MM.1S (cell line): ENCODE results near the gene PIAS2.

ENCODE experiments used
- DNase-seq: peaks from one replicate; pipeline ENCODE4 v3.0.0-alpha.2; 2015
- H2AFZ ChIP-seq: fragments of 300-600 bp; sonication (generic); 2 replicates; pipeline ENCODE4 v1.6.0; 2016; ENCODE audit warnings: antibody characterized with exemption, low read length
- H3F3A ChIP-seq: fragments of 300-600 bp; sonication (generic); 2 replicates; pipeline ENCODE4 v1.6.1; 2016; ENCODE audit warnings: mild to moderate bottlenecking, antibody characterized with exemption, low read length, moderate library complexity, mixed read lengths; ENCODE audit not compliant: insufficient read depth
- H3K27ac ChIP-seq: fragments of 300-600 bp; sonication (generic); 2 replicates; pipeline ENCODE4 v1.5.1; 2016; ENCODE audit warnings: mild to moderate bottlenecking, low read length
- H3K27me3 ChIP-seq: fragments of 300-600 bp; sonication (generic); replicated peaks from 2 replicates; pipeline ENCODE4 v1.6.0; 2016; ENCODE audit warnings: low read length; ENCODE audit not compliant: insufficient read depth
- H3K36me3 ChIP-seq: fragments of 300-600 bp; sonication (generic); replicated peaks from 2 replicates; pipeline ENCODE4 v1.6.1; 2016; ENCODE audit warnings: mild to moderate bottlenecking, low read length, mixed read lengths; ENCODE audit not compliant: insufficient read depth
- H3K4me1 ChIP-seq: fragments of 300-600 bp; sonication (generic); 2 replicates; pipeline ENCODE4 v1.6.1; 2016; ENCODE audit warnings: low read length, mixed read lengths
- H3K4me2 ChIP-seq: fragments of 300-600 bp; sonication (generic); 2 replicates; pipeline ENCODE4 v1.6.0; 2016; ENCODE audit warnings: low read depth, low read length
- H3K4me3 ChIP-seq: fragments of 300-600 bp; sonication (generic); 2 replicates; pipeline ENCODE4 v1.5.1; 2016; ENCODE audit warnings: low read length, mixed read lengths
- H3K79me2 ChIP-seq: fragments of 300-600 bp; sonication (generic); 2 replicates; pipeline ENCODE4 v1.6.1; 2016; ENCODE audit warnings: mixed run types, low read length, mixed read lengths
- H3K9ac ChIP-seq: fragments of 300-600 bp; sonication (generic); 2 replicates; pipeline ENCODE4 v1.6.1; 2016; ENCODE audit warnings: low read length, mixed read lengths
- H3K9me2 ChIP-seq: fragments of 300-600 bp; sonication (generic); replicated peaks from 2 replicates; pipeline ENCODE4 v1.6.1; 2016; ENCODE audit warnings: mild to moderate bottlenecking, low read length, mixed read lengths; ENCODE audit not compliant: insufficient read depth
- H3K9me3 ChIP-seq: fragments of 300-600 bp; sonication (generic); replicated peaks from 2 replicates; pipeline ENCODE4 v1.6.1; 2016; ENCODE audit warnings: mild to moderate bottlenecking, low read length, mixed read lengths; ENCODE audit not compliant: insufficient read depth
- H4K20me1 ChIP-seq: fragments of 300-600 bp; sonication (generic); 2 replicates; pipeline ENCODE4 v1.6.1; 2016; ENCODE audit warnings: mild to moderate bottlenecking, low read length, moderate library complexity, mixed read lengths; ENCODE audit not compliant: insufficient read depth
- EZH2 ChIP-seq: fragments of 300-600 bp; sonication (generic); optimal IDR thresholded peaks from 2 replicates; pipeline ENCODE3; 2017; ENCODE audit warnings: low read depth, mild to moderate bottlenecking, antibody characterized with exemption, low read length, mixed read lengths
- EZH2phosphoT487 ChIP-seq: fragments of 300-600 bp; sonication (generic); IDR thresholded peaks from 2 replicates; pipeline ENCODE4 v1.6.1; 2018; ENCODE audit warnings: antibody characterized with exemption, low read length
- TF ChIP-seq, protein P1 (sequence below): fragments of 300-600 bp; sonication (generic); IDR thresholded peaks from 2 replicates; pipeline ENCODE4 v1.5.1; 2016; ENCODE audit warnings: antibody characterized with exemption, low read length, mixed read lengths

PIAS2 gene

DNA sequence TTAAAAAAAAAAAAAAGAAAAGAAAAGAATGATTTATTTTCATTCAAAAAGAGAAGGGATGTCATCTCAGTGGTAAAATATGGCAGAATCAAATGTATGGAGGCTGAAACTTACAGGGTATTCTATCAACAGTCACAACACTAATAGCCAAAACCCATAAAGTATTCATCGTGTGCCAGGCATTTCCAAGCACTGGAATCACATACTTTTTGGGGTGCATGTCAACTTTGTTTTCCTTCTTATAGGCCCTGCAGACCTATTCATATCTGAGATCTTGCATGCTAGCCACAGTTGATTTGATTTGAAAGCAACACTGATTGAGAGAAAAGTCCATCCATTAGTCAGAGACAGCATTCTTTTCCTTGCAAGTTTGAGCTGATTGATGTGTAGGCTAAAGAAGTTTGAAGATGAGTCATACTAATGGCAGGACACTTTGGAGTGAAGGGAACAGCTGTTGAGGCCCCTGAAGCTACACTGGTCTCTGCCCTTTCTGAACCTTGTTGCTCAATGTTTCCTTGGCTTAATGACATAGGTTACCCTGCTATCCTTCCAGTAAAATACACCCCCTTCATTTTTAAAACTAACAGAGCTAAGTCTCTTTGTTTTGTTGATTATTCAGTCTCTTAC, 22.1 kb upstream of the PIAS2 start:
- no peak overlapping the region for H3K27ac ChIP-seq
- no peak for DNase-seq
- no peaks in the 10 kb centered on the region for H3K36me3 ChIP-seq
- H3F3A ChIP-seq = no peaks in the 10 kb centered on the region
- no peaks in the 10 kb centered on the region for H3K9me3 ChIP-seq
- H3K4me1 ChIP-seq = peaks cover 5% of the 10 kb centered on the region
- TF ChIP-seq EZH2phosphoT487 = no peak
- no peak for TF ChIP-seq EZH2
- TF ChIP-seq, protein P1, sequence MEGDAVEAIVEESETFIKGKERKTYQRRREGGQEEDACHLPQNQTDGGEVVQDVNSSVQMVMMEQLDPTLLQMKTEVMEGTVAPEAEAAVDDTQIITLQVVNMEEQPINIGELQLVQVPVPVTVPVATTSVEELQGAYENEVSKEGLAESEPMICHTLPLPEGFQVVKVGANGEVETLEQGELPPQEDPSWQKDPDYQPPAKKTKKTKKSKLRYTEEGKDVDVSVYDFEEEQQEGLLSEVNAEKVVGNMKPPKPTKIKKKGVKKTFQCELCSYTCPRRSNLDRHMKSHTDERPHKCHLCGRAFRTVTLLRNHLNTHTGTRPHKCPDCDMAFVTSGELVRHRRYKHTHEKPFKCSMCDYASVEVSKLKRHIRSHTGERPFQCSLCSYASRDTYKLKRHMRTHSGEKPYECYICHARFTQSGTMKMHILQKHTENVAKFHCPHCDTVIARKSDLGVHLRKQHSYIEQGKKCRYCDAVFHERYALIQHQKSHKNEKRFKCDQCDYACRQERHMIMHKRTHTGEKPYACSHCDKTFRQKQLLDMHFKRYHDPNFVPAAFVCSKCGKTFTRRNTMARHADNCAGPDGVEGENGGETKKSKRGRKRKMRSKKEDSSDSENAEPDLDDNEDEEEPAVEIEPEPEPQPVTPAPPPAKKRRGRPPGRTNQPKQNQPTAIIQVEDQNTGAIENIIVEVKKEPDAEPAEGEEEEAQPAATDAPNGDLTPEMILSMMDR = no peak
- no peaks in the 10 kb centered on the region for H3K9me2 ChIP-seq
- H3K9ac ChIP-seq = no peak overlapping the region
- H3K27me3 ChIP-seq = no peaks in the 10 kb centered on the region
- H3K79me2 ChIP-seq = no peaks in the 10 kb centered on the region
- H2AFZ ChIP-seq = no peak overlapping the region
- no peaks in the 10 kb centered on the region for H4K20me1 ChIP-seq
- H3K4me3 ChIP-seq = no peak overlapping the region
- no peak overlapping the region for H3K4me2 ChIP-seq

DNA sequence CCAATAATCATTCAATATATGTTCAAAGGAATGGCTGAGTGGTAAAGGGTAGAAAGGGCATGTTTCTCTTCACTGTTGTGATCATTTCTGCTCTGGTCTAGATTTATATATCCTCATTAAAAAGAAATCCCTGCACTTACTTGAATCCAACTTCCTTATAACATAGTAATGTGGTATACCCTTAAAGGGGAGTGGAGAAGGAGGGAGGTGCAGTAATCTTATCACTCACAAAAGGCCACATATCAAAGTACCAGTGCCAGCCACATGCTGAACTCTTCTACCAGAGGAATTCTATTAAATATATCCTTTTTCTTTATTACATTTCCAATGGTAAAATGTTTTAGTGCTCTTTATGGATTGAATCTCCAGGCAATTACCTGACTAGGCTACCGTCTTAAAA, 3.3 kb upstream of the PIAS2 start:
- H3K27ac ChIP-seq = no peak overlapping the region
- no peaks in the 10 kb centered on the region for H3K27me3 ChIP-seq
- H3K4me3 ChIP-seq = no peak overlapping the region
- H3K79me2 ChIP-seq = peaks cover 11% of the 10 kb centered on the region
- no peaks in the 10 kb centered on the region for H4K20me1 ChIP-seq
- TF ChIP-seq EZH2phosphoT487 = no peak
- TF ChIP-seq, protein P1 = no peak
- TF ChIP-seq EZH2 = no peak
- H3K4me1 ChIP-seq = no peaks in the 10 kb centered on the region
- no peaks in the 10 kb centered on the region for H3K36me3 ChIP-seq
- H3K9me3 ChIP-seq = no peaks in the 10 kb centered on the region
- H2AFZ ChIP-seq = no peak overlapping the region
- no peak overlapping the region for H3K9ac ChIP-seq
- H3F3A ChIP-seq = no peaks in the 10 kb centered on the region
- H3K9me2 ChIP-seq = no peaks in the 10 kb centered on the region
- no peak overlapping the region for H3K4me2 ChIP-seq
- DNase-seq = no peak

DNA sequence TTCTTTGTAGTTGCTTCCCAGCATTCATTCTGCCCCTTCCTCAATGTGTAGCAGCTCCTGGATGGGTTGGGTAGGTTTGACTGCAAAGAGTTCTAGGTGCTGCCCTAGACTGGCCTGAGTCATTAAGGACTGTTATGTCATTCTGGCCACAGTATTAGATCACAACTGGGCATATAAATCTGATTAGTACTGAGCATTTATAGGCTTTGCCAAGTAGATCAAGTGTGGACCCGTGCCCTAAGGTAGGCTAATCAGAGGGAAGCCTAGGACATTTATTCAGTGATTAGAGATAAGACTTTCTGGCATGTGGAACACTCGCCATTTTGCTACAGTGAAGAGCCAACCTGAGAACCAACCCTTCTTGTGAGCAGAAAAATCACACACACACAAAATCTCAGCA, 2.8 kb upstream of the PIAS2 start:
- no peak for DNase-seq
- no peak overlapping the region for H3K9ac ChIP-seq
- H3K9me3 ChIP-seq = no peaks in the 10 kb centered on the region
- no peak overlapping the region for H3K4me3 ChIP-seq
- H3K4me1 ChIP-seq = no peaks in the 10 kb centered on the region
- no peak overlapping the region for H2AFZ ChIP-seq
- H4K20me1 ChIP-seq = no peaks in the 10 kb centered on the region
- peaks cover 17% of the 10 kb centered on the region for H3K79me2 ChIP-seq
- no peak overlapping the region for H3K4me2 ChIP-seq
- no peaks in the 10 kb centered on the region for H3K36me3 ChIP-seq
- H3K9me2 ChIP-seq = no peaks in the 10 kb centered on the region
- no peaks in the 10 kb centered on the region for H3K27me3 ChIP-seq
- no peaks in the 10 kb centered on the region for H3F3A ChIP-seq
- TF ChIP-seq, protein P1 = no peak
- no peak for TF ChIP-seq EZH2
- TF ChIP-seq EZH2phosphoT487 = no peak
- no peak overlapping the region for H3K27ac ChIP-seq
